ENCODE measurements around the gene RNF17.

RNF17 gene

GRCh38 chr13:24877531-24877930, 113.6 kb downstream of the RNF17 start:
- H3K27ac ChIP-seq (ENCODE audit: low read length), result no peak overlapping the region
- no peak for ATAC-seq (ENCODE audit: insufficient read depth, low read depth)
- H3K36me3 ChIP-seq (ENCODE audit: insufficient read depth, low read length), result peaks cover 3% of the 10 kb centered on the region; the same call in 1 of the 2 replicates
- H3K9me3 ChIP-seq (ENCODE audit: insufficient read depth, low read length, severe bottlenecking), result no peaks in the 10 kb centered on the region
- H4K20me1 ChIP-seq (ENCODE audit: insufficient read depth, low read length), result no peaks in the 10 kb centered on the region
- TF ChIP-seq EZH2 (IDR thresholded peaks at IDR 0.05; ENCODE audit: borderline replicate concordance, low read depth, low read length, severe bottlenecking) (no peak), CTCF (IDR thresholded peaks at IDR 0.05; ENCODE audit: borderline replicate concordance, extremely low read depth, low read length, poor library complexity, severe bottlenecking) (no peak)
- DNase-seq, result no peak
- no peaks in the 10 kb centered on the region for H3K4me1 ChIP-seq (ENCODE audit: insufficient read depth, low read length)
- H3K4me2 ChIP-seq (ENCODE audit: insufficient read depth, low read length), result no peak overlapping the region
- no peak overlapping the region for H2AFZ ChIP-seq (ENCODE audit: low read depth, low read length)
- no peaks in the 10 kb centered on the region for H3K27me3 ChIP-seq (ENCODE audit: insufficient read depth, low read length, poor library complexity)
- H3K4me3 ChIP-seq (ENCODE audit: low read depth in 1 of 2, low read length in 2 of 2), result no peak overlapping the region
- no peak overlapping the region for H3K9ac ChIP-seq (ENCODE audit: low read depth, low read length)
- H3K79me2 ChIP-seq (ENCODE audit: insufficient read depth, low read length), result no peaks in the 10 kb centered on the region

GRCh38 chr13:24878340-24878739, 114.4 kb downstream of the RNF17 start:
- H4K20me1 ChIP-seq (ENCODE audit: insufficient read depth, low read length), result no peaks in the 10 kb centered on the region
- peaks cover 11% of the 10 kb centered on the region; the same call in 1 of the 2 replicates for H3K36me3 ChIP-seq (ENCODE audit: insufficient read depth, low read length)
- H3K9me3 ChIP-seq (ENCODE audit: insufficient read depth, low read length, severe bottlenecking), result no peaks in the 10 kb centered on the region
- H3K27ac ChIP-seq (ENCODE audit: low read length), result no peak overlapping the region
- no peak overlapping the region for H3K4me2 ChIP-seq (ENCODE audit: insufficient read depth, low read length)
- no peaks in the 10 kb centered on the region for H3K27me3 ChIP-seq (ENCODE audit: insufficient read depth, low read length, poor library complexity)
- H3K79me2 ChIP-seq (ENCODE audit: insufficient read depth, low read length), result no peaks in the 10 kb centered on the region
- no peak overlapping the region for H3K4me3 ChIP-seq (ENCODE audit: low read depth in 1 of 2, low read length in 2 of 2)
- no peak overlapping the region for H3K9ac ChIP-seq (ENCODE audit: low read depth, low read length)
- ATAC-seq (ENCODE audit: insufficient read depth, low read depth) (no peak), DNase-seq (no peak)
- TF ChIP-seq EZH2 (IDR thresholded peaks at IDR 0.05; ENCODE audit: borderline replicate concordance, low read depth, low read length, severe bottlenecking) (no peak), CTCF (IDR thresholded peaks at IDR 0.05; ENCODE audit: borderline replicate concordance, extremely low read depth, low read length, poor library complexity, severe bottlenecking) (no peak)
- H2AFZ ChIP-seq (ENCODE audit: low read depth, low read length), result no peak overlapping the region
- no peaks in the 10 kb centered on the region for H3K4me1 ChIP-seq (ENCODE audit: insufficient read depth, low read length)

- no peak for TF ChIP-seq CTCF (IDR thresholded peaks at IDR 0.05; ENCODE audit: borderline replicate concordance, extremely low read depth, low read length, poor library complexity, severe bottlenecking)
- no peak for TF ChIP-seq EZH2 (IDR thresholded peaks at IDR 0.05; ENCODE audit: borderline replicate concordance, low read depth, low read length, severe bottlenecking)
These were observed 118.7 kb downstream of the RNF17 start for GRCh38 chr13:24882665-24883064.

GRCh38 chr13:24887759-24888158, 123.8 kb downstream of the RNF17 start:
- Histone ChIP-seq H4K20me1 (ENCODE audit: insufficient read depth, low read length) (peaks cover 6% of the 10 kb centered on the region; the same call in 1 of the 2 replicates), H3K4me2 (ENCODE audit: insufficient read depth, low read length) (no peak overlapping the region)

More at GRCh38 chr13:24882665-24883064, 118.7 kb downstream of the RNF17 start:
- H3K4me3 ChIP-seq (ENCODE audit: low read depth in 1 of 2, low read length in 2 of 2), result no peak overlapping the region
- ATAC-seq (ENCODE audit: insufficient read depth, low read depth), result no peak
- H3K9me3 ChIP-seq (ENCODE audit: insufficient read depth, low read length, severe bottlenecking), result no peaks in the 10 kb centered on the region
- H3K4me1 ChIP-seq (ENCODE audit: insufficient read depth, low read length), result no peaks in the 10 kb centered on the region
- no peak overlapping the region for H2AFZ ChIP-seq (ENCODE audit: low read depth, low read length)
- DNase-seq, result no peak
- no peak overlapping the region for H3K4me2 ChIP-seq (ENCODE audit: insufficient read depth, low read length)
- no peaks in the 10 kb centered on the region for H3K27me3 ChIP-seq (ENCODE audit: insufficient read depth, low read length, poor library complexity)
- no peaks in the 10 kb centered on the region for H4K20me1 ChIP-seq (ENCODE audit: insufficient read depth, low read length)
- H3K9ac ChIP-seq (ENCODE audit: low read depth, low read length), result no peak overlapping the region
- peaks cover 46% of the 10 kb centered on the region for H3K36me3 ChIP-seq (ENCODE audit: insufficient read depth, low read length)
- no peak overlapping the region for H3K27ac ChIP-seq (ENCODE audit: low read length)
- no peaks in the 10 kb centered on the region for H3K79me2 ChIP-seq (ENCODE audit: insufficient read depth, low read length)

More at GRCh38 chr13:24887759-24888158, 123.8 kb downstream of the RNF17 start:
- Histone ChIP-seq H3K79me2 (ENCODE audit: insufficient read depth, low read length) (no peaks in the 10 kb centered on the region), H3K4me1 (ENCODE audit: insufficient read depth, low read length) (no peaks in the 10 kb centered on the region), H3K27me3 (ENCODE audit: insufficient read depth, low read length, poor library complexity) (no peaks in the 10 kb centered on the region), H3K9me3 (ENCODE audit: insufficient read depth, low read length, severe bottlenecking) (no peaks in the 10 kb centered on the region), H3K9ac (ENCODE audit: low read depth, low read length) (no peak overlapping the region), H2AFZ (ENCODE audit: low read depth, low read length) (no peak overlapping the region), H3K36me3 (ENCODE audit: insufficient read depth, low read length) (peaks cover 86% of the 10 kb centered on the region), H3K4me3 (ENCODE audit: low read depth in 1 of 2, low read length in 2 of 2) (no peak overlapping the region), H3K27ac (ENCODE audit: low read length) (no peak overlapping the region)
- ATAC-seq (ENCODE audit: insufficient read depth, low read depth), result no peak
- no peak for DNase-seq
- TF ChIP-seq EZH2 (IDR thresholded peaks at IDR 0.05; ENCODE audit: borderline replicate concordance, low read depth, low read length, severe bottlenecking), result no peak
- TF ChIP-seq CTCF (IDR thresholded peaks at IDR 0.05; ENCODE audit: borderline replicate concordance, extremely low read depth, low read length, poor library complexity, severe bottlenecking), result no peak

All from DND-41 (cell line).